Spleen (tissue), 7 donors: ENCODE data around the gene TSPAN9.

Experiments
- CTCF ChIP-seq, 11 experiments: fragments of 200-600 bp in 7 of 11; fragments of 450-650 bp in 4 of 11; sonication (generic) in 4 of 11; IDR thresholded peaks in 8 of 11; conservative IDR thresholded peaks in 3 of 11; 1 replicate in 7 of 11; 2 replicates in 4 of 11; pipeline versions ENCODE4 v1.4.0 to v1.8.0; 2016 to 2021; ENCODE audit warnings: antibody characterized with exemption in 11 of 11, inconsistent platforms in 4 of 11, mild to moderate bottlenecking in 1 of 11
- POLR2A ChIP-seq, 3 donors: fragments of 450-650 bp; IDR thresholded peaks; one replicate each; pipeline ENCODE4 v1.5.1; 2017; ENCODE audit warnings: antibody characterized with exemption in 3 of 3, mild to moderate bottlenecking in 1 of 3
- donor health status: DM: no; HTN: no; CAD: no; lungs with moderate emphysema.
- donor health status: DM: no; HTN: no; CAD: no.
- donor health status: DM: no; HTN: no; CAD: no.

- TF ChIP-seq CTCF (IDR thresholded peaks at IDR 0.05 in 8 of 11, conservative IDR thresholded peaks at IDR 0.05 in 3 of 11) (no peak), POLR2A (IDR thresholded peaks at IDR 0.05) (no peak)
Observed at GRCh38 chr12:3204730-3205531, 127.8 kb downstream of the TSPAN9 start.
